Measurements from ENCODE around the gene WSB2.

The WSB2 gene

GRCh38 chr12:118061873-118062843, 1.2 kb upstream of the WSB2 start:
- DNase-seq (ENCODE audit: low read depth): no peak

- no peak for DNase-seq (ENCODE audit: low read depth)
Measured at GRCh38 chr12:118060301-118061010, 523 bp downstream of the WSB2 start.

- DNase-seq (ENCODE audit: low read depth): no peak
Measured at GRCh38 chr12:118059341-118060191, 1.4 kb downstream of the WSB2 start.

GRCh38 chr12:118058881-118059280, 2.1 kb downstream of the WSB2 start:
- no peak for DNase-seq (ENCODE audit: low read depth)

DNA sequence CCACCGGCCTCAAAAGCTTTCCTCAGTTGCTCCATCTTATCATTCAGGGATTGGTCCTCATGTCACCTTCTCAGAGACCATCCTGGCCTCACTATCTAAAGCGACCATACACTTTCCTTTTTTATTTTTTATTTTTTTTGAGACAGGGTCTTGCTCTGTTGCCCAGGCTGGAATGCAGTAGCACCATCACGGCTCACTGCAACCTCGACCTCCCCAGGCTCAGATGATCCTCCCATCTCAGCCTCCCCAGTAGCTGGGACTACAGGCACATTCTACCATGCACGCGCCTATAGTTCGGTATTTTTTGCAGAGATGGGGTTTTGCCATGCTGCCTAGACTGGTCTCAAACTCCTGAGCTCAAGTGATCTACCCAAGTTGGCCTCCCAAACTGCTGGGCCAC, 2.8 kb downstream of the WSB2 start:
- DNase-seq (ENCODE audit: low read depth): no peak

GRCh38 chr12:118055865-118056773, 4.9 kb downstream of the WSB2 start:
- no peak for DNase-seq (ENCODE audit: low read depth)

DNA sequence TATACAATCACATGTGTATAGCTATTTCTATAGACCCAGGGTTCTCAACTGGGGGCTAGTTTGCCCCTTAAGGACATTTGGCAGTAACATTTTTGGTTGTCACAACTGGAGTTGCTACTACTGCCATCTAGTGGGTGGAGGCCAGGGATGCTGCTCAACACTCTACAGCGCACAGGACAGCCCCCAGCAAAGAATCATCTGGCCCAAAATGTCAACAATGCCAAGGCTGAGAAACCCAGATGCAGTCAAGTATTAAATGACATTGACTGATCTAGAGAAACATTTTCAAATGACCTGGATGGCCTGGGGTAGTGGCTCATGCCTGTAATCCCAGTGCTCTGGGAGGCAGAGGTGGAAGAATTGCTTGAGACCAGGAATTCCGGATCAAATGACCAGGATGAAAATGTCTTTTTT, 5.8 kb downstream of the WSB2 start:
- peak; percentile 44 for DNase-seq (ENCODE audit: low read depth)

DNA sequence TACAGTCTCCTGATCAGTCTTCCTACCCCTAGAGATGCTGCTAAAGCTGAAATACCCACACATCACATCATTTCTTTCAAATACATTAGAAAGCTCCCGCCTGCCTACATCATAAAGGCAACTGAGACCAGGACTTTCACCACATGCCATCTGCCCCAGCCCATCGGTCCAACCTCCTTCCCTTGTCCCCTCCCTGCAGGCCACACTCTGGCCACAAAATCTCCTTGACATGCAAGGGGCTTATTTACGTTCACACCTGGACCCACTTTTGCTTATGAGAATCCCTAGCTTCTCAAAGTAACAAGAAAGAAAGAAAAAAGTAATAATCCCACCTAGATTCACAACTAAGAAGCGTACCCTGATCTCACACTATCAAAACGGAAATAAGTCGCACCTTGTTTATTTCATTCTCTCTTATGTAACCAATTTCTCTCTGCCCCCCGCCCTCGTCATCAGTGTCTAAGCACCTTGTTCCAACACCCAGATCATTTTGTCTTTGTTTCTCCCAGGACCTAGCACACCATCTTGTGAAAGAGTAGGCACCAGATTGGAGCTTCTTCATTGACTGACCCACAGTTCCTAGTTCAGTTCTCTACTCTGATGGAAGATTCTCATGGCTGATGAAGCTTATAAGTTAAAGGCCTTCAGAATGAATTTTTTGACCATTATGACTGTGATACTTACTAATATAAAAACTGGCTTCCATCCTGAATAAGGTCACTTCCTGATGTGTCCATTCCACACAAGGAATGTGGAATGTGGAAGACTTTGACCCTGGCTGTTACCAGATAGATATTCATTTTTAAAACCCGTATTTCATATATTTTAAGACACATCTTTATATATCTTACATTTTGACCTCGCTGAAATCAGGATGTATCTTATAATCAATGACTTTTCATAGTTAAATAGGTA, 7.7 kb downstream of the WSB2 start:
- no peak for DNase-seq (ENCODE audit: low read depth)

- DNase-seq (ENCODE audit: low read depth): no peak
Measured at GRCh38 chr12:118052324-118053070, 8.5 kb downstream of the WSB2 start.

- no peak for DNase-seq (ENCODE audit: low read depth)
Measured at GRCh38 chr12:118050972-118051910, 9.7 kb downstream of the WSB2 start.

GRCh38 chr12:118046430-118046829, 14.5 kb downstream of the WSB2 start:
- DNase-seq (ENCODE audit: low read depth): no peak

- no peak for DNase-seq (ENCODE audit: low read depth)
Measured at GRCh38 chr12:118044577-118044976, 16.4 kb downstream of the WSB2 start.

DNA sequence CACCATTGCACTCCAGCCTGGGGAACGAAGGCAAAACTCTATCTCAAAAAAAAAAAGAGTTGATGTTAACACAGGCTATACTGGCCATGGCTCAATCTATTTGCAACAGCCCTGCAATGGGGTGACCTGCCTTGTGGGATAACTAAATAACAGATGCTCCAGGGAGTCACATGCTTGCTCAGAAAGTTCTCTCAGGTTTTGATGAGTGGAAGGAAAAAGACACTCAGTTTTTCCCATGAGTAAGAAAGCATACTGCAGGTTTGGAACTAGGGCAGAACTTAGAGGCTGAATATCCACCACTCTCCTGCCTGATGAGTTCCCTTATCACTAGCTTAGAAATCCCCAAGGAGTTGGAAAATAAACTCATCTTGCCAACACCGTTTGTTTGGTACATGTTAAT, 16.9 kb downstream of the WSB2 start:
- DNase-seq (ENCODE audit: low read depth): no peak

DNA sequence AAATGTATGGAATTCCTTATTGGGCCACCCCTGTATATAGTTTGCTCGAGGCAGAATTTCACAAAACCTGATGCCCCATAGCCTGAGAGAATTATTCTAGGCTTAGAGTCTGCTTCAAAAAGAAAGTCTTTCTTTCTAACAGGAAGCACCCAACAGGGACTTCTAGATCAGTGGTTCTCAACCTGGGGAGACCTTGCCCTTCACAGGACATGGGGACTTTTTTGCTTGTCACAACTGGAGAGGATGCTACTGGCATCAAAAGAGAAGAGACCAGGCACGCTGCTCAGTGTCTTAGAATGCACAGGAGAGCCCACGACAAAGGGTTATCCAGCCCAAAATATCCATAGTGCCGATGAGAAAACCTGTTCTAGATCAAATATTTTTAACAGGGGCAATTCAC, 18.9 kb downstream of the WSB2 start:
- DNase-seq (ENCODE audit: low read depth): no peak

- no peak for DNase-seq (ENCODE audit: low read depth)
Measured at GRCh38 chr12:118038137-118038536, 22.8 kb downstream of the WSB2 start.

DNA sequence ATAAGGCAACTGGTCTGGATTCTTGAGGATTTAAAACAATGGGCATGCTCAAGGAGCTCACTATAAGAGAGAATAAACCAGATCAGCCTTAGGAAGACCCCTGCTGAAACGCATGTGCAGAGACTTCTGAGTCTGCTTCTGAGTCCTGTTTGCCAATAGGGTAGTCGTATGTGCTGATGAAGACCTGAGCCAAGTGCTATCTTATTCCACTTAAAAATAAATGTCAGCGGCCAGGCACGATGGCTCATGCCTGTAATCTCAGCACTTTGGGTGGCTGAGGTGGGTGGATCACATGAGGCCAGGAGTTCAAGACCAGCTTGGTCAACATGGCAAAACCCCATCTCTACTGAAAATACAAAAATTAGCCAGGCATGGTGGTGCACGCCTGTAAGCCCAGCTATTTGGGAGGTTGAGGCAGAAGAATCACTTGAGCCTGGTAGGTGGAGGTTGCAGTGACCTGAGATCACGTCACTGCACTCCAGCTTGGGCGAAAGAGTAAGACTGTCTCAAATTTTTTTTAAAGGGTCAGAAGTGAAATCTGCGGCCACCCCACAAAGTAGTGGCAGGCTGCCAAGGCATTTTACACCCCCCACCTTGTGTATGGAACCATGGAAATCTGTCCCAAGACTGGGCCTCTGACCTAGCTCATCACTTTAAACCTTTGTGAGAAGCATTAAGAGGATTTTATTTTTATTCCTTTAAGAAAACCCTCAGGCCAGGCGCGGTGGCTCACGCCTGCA, 24.1 kb downstream of the WSB2 start:
- DNase-seq (ENCODE audit: low read depth): no peak

Data from activated T-cell treated with anti-CD3 and anti-CD28 coated beads for 1 hour (primary cell).